ENCODE data around the gene SLC44A5. TPM values are rescaled to one million over a fixed set of nuclear protein-coding genes. Genes with fewer than 3 reads are reported as not detected.
"Not testable (repeated sequence)": the region's sequence is repeated elsewhere in the genome, so short reads cannot be mapped to it uniquely, and the experiment has no call there.

SLC44A5 gene
- total RNA-seq, 1 donor from 2014 or later = 0.62 TPM

GRCh38 chr1:75181214-75181955 lies 429.5 kb downstream of the SLC44A5 start:
- intact Hi-C loops (cut with DNase I); ATAC-seq (ENCODE audit: poor library complexity); DNase-seq: not testable (repeated sequence)

GRCh38 chr1:75174031-75174760 lies 436.7 kb downstream of the SLC44A5 start:
- ATAC-seq (ENCODE audit: poor library complexity) = no peak
- DNase-seq = no peak
- intact Hi-C loops (cut with DNase I) = no loop called here

GRCh38 chr1:75172556-75172955 lies 438.4 kb downstream of the SLC44A5 start:
- intact Hi-C loops (cut with DNase I) = no loop called here
- ATAC-seq (ENCODE audit: poor library complexity) (peak; percentile 39), DNase-seq (no peak)

GRCh38 chr1:75171876-75172275 lies 439.0 kb downstream of the SLC44A5 start:
- intact Hi-C loops (cut with DNase I) = no loop called here

GRCh38 chr1:75170981-75171380 lies 439.9 kb downstream of the SLC44A5 start:
- DNase-seq (no peak), ATAC-seq (ENCODE audit: poor library complexity) (no peak)
- intact Hi-C loops (cut with DNase I) = no loop called here

More at GRCh38 chr1:75171876-75172275, 439.0 kb downstream of the SLC44A5 start:
- DNase-seq (no peak), ATAC-seq (ENCODE audit: poor library complexity) (no peak)

- intact Hi-C loops (cut with DNase I) = no loop called here
Observed at GRCh38 chr1:75170011-75170410, 440.9 kb downstream of the SLC44A5 start.

GRCh38 chr1:75166821-75167220 lies 444.1 kb downstream of the SLC44A5 start:
- intact Hi-C loops (cut with DNase I) = no loop called here
- no peak for ATAC-seq (ENCODE audit: poor library complexity)
- DNase-seq = no peak

More at GRCh38 chr1:75170011-75170410, 440.9 kb downstream of the SLC44A5 start:
- no peak for ATAC-seq (ENCODE audit: poor library complexity)
- DNase-seq = no peak

GRCh38 chr1:75165264-75165663 lies 445.6 kb downstream of the SLC44A5 start:
- intact Hi-C loops (cut with DNase I) = no loop called here
- DNase-seq = no peak
- no peak for ATAC-seq (ENCODE audit: poor library complexity)

GRCh38 chr1:75159154-75159553 lies 451.8 kb downstream of the SLC44A5 start:
- ATAC-seq (ENCODE audit: poor library complexity) (no peak), DNase-seq (no peak)
- intact Hi-C loops (cut with DNase I) = no loop called here

Other genes with a start within 250 kb of the SLC44A5 start
- gene ACADM, start 113.6 kb upstream of the SLC44A5 start, total RNA-seq = 401 TPM
- gene RABGGTB, start 175.1 kb upstream of the SLC44A5 start, total RNA-seq = 59.3 TPM
- 0.35 TPM for gene MSH4, start 185.8 kb upstream of the SLC44A5 start, total RNA-seq

All from Right ventricle myocardium superior (tissue), 1 donor.